Urinary bladder (tissue), 4 donors: Measurements from ENCODE around the gene MCEE. TPM values are rescaled to one million over a fixed set of nuclear protein-coding genes. Genes with fewer than 3 reads are reported as not detected.
"Not testable (repeated sequence)": the region's sequence is repeated elsewhere in the genome, so short reads cannot be mapped to it uniquely, and the experiment has no call there.

Experiments used
- DNase-seq: peaks from one replicate; pipeline ENCODE4 v3.0.0-alpha.2; 2015; ENCODE audit errors: extremely low spot score
- H3K27ac ChIP-seq: one replicate; pipeline ENCODE4 v1.5.1; 2013; ENCODE audit warnings: low read depth, mild to moderate bottlenecking, moderate library complexity
- H3K36me3 ChIP-seq: one replicate; pipeline ENCODE4 v1.6.1; 2013; ENCODE audit warnings: mild to moderate bottlenecking, moderate library complexity; ENCODE audit not compliant: insufficient read depth
- H3K4me1 ChIP-seq: one replicate; pipeline ENCODE4 v1.6.1; 2013; ENCODE audit warnings: mild to moderate bottlenecking, moderate library complexity; ENCODE audit not compliant: insufficient read depth
- H3K4me3 ChIP-seq: one replicate; pipeline ENCODE4 v1.5.1; 2013; ENCODE audit warnings: low read depth, low read length
- WGBS: extraction: QIAGEN DNeasy Blood & Tissue Kit; methylation state at CpG from one replicate; pipeline ENCODE4 v1.1.7; 2013; 5-methylcytosine and 5-hydroxymethylcytosine counted together
- polyA plus RNA-seq: library from polyadenylated mRNA; stranded (reverse); fragments of 200-250 nt; gene quantifications from one replicate; pipeline ENCODE4 v1.2.3, GENCODE V29; 2013
- total RNA-seq: library from RNA; depleted of rRNA; stranded (reverse); fragments of >200 nt; gene quantifications from one replicate; pipeline ENCODE4 v1.2.3, GENCODE V29; 2014
- donor health status: healthy with polysubstance abuse.
- donor health status: healthy.

MCEE gene
- total and polyA plus RNA-seq, 2 donors: 20.9 to 56.2 TPM

DNA sequence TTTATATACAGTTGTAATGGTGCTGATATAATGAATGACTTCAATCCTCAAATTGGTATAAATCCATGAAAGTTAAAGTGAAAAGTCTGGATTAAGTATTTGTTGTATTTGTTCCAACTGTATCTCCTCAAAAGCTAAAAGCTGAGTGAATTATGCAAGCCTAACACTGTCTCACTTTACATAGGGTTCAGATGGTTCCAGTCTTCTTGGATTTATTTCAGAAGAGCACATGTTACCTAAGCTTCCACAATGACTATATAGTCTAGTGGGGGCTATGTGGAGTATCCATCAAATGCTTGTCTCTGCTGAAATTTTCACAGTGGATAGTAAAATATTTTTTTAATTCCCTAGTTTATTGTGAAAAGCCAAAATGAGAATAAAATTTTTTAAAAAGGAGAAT, 13.0 kb downstream of the MCEE start:
- peaks cover 3% of the 10 kb centered on the region for H3K36me3 ChIP-seq
- no peak overlapping the region for H3K27ac ChIP-seq
- no peak overlapping the region for H3K4me3 ChIP-seq
- DNase-seq: no peak
- no peaks in the 10 kb centered on the region for H3K4me1 ChIP-seq

DNA sequence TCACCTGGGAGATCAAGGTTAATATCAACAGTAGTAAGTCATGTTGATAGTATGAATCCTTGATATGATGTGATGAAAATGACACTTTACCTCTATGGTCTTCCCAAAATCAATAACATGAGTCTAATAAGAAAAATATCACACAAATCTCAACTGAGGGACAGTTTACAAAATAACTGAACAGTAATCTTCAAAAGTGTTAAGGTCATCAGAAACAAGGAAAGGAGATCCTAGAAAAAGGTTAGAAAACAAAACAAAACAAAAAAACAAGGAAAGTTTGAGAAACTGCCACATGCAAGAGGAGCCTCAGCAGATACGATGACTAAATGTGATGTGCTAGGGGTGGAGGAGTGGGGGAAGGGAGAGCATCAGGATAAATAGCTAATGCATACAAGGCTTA, 16.2 kb downstream of the MCEE start:
- H3K4me3 ChIP-seq: no peak overlapping the region
- WGBS: 89% methylated on average over 1 of the region's 1 CpG
- peaks cover 3% of the 10 kb centered on the region for H3K36me3 ChIP-seq
- H3K4me1 ChIP-seq: no peaks in the 10 kb centered on the region
- H3K27ac ChIP-seq: no peak overlapping the region
- DNase-seq: no peak

DNA sequence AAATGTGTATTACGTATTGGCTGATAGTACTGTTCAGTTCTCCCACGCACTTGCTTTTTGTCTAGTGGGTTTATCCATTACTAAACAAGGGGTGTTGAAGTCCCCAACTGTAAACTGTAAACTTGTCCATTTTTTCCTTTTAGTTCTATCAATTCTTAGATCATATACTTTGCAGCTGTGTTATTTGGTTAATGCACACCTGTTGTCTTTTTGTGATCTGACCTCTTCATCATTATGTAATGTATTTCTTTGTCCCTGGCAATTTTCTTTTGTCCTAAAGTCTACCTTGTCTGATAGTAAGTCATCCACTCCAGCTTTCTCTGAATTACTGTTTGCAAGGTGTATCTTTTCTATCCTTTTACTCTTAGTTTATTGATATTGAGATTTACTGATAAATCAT, 21.9 kb downstream of the MCEE start:
- Histone ChIP-seq H3K4me3 (no peak overlapping the region), H3K27ac (no peak overlapping the region), H3K4me1 (no peaks in the 10 kb centered on the region), H3K36me3 (no peaks in the 10 kb centered on the region)
- 85% methylated on average over 2 of the region's 2 CpGs for WGBS
- DNase-seq: no peak

DNA sequence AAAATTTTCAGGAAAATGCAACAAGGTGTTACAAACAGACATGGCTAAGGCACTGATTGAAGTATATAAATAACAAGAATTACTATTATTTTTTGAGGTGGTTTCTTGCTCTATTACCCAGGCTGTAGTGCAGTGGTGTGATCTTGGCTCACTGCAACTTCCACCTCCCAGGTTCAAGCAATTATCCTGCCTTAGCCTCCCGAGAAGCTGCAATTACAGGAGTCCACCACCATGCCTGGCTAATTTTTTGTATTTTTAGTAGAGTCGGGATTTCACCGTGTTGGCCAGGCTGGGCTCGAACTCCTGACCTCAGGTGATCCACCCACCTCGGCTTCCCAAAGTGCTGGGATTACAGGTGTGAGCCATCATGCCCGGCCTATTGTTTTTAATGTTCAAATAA, 23.6 kb downstream of the MCEE start:
- not testable (repeated sequence) for H3K36me3 ChIP-seq

DNA sequence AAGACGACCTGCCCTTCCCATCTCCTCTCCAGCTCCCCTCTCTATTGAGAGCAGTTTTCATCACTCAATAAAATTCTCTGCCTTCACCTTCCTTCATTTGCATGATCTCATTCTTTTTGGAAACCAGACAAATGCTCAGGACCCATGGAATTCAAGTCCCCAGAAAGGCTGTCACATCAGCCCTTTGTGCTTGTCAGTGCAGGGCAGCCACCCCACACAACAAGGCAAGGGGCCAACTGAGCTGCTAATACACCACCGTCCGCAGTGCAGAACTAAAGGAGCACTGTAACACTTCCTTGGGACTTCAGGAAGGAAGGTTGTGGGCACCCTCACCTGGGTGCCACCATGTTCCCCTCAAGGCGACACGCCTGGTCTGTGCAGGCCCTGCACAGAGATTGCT, 26.2 kb downstream of the MCEE start:
- Histone ChIP-seq H3K27ac (no peak overlapping the region), H3K36me3 (no peaks in the 10 kb centered on the region), H3K4me3 (no peak overlapping the region), H3K4me1 (no peaks in the 10 kb centered on the region)
- 87% methylated on average over 5 of the region's 5 CpGs for WGBS
- no peak for DNase-seq

More for the DNA sequence above, 23.6 kb downstream of the MCEE start:
- H3K4me1 ChIP-seq, H3K4me3 ChIP-seq, H3K27ac ChIP-seq, DNase-seq: not testable (repeated sequence)
- WGBS: 86% methylated on average over 6 of the region's 6 CpGs

DNA sequence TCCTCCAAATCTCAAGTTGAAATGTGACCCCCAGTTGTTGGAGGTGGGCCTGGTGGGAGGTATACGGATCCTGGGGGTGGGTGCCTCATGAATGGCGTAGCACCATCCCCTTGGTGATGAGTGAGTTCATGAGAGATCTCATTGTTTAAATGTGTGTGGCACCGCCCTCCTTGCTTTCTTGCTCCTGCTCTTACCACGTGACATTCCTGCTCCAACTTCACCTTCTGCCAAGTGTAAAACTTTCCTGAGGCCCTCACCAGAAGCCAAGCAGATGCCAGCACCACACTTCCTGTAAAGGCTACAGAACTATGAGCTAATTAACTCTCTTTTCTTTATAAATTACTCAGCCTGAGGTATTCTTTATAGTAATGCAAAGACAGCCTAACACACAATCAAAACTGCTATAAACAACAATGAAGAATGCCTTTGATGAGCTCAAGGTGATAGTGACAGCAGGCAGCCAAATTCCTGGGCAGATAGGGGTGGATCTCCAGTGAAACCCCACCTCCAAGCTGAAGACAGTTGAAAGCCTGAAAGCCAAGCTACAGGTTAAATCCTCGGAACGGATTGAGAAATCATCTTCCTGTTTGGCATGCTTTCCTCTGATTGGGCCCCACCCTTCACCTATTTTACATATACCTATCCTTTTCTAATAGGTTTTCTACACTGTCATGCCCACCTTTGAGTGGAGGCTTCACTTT, 26.9 kb downstream of the MCEE start:
- 57% methylated on average over 6 of the region's 6 CpGs for WGBS
- H3K4me3 ChIP-seq: no peak overlapping the region

DNA sequence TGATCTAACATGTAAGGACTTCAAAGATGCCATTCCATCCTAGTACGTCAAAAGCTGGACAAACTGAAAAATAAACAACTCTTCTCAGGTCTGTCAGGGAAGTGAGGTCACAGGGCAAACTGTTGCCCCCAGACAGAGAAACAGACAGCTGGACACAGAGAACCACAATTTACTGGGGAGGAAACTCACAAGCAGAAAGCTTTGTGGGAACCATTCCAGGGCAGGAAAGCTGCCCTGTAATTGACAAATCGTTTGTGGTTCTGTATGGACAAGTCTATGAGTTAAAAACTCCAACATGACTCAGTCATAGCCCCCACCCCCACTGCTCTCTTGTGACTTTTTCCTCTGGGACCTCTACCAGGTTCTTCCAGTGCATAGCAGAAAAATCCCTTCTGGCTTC, 28.4 kb downstream of the MCEE start:
- Histone ChIP-seq H3K4me3 (no peak overlapping the region), H3K36me3 (no peaks in the 10 kb centered on the region), H3K27ac (no peak overlapping the region), H3K4me1 (no peaks in the 10 kb centered on the region)
- DNase-seq: no peak
- 38% methylated on average over 2 of the region's 2 CpGs for WGBS

More for the DNA sequence above, 26.9 kb downstream of the MCEE start:
- DNase-seq: no peak
- Histone ChIP-seq H3K4me1 (no peaks in the 10 kb centered on the region), H3K36me3 (no peaks in the 10 kb centered on the region), H3K27ac (no peak overlapping the region)

DNA sequence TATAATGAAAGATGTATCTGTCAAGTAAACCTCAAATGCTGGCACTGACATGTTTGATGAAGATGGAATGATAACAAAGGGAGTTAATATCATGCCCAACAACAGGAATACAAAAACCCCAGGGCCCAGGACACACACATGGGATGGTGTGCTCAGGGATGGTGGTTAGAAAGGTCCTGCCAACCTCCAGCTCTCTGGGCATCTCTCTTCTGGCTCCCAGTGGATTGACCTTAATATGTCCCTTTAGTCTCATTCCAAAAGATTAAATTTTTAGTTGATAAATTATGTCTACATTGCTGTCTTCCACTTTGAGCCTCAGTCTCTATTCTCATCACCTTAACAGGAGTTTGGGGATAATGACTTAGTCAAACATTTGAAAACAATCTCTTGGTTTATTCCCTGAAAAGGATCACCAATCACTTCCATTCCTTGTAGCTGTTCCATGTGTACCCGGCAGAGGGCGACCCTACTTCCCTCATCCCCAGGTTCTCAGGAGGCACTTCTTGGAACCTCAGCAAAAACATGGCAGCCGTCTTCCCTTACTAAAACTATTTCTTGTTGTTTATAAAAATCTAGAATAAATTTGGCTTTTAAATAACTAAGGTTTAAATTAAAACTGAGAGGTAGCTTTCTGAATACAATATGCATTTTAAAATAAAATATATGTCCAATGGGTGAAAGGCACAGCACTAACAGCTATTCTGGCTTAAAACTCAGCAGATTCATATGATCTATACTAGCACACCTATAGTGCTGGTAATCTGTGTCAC, 29.6 kb downstream of the MCEE start:
- H3K4me3 ChIP-seq: no peak overlapping the region
- 10% methylated on average over 3 of the region's 3 CpGs for WGBS
- no peaks in the 10 kb centered on the region for H3K36me3 ChIP-seq
- no peak for DNase-seq
- H3K4me1 ChIP-seq: no peaks in the 10 kb centered on the region
- H3K27ac ChIP-seq: no peak overlapping the region

DNA sequence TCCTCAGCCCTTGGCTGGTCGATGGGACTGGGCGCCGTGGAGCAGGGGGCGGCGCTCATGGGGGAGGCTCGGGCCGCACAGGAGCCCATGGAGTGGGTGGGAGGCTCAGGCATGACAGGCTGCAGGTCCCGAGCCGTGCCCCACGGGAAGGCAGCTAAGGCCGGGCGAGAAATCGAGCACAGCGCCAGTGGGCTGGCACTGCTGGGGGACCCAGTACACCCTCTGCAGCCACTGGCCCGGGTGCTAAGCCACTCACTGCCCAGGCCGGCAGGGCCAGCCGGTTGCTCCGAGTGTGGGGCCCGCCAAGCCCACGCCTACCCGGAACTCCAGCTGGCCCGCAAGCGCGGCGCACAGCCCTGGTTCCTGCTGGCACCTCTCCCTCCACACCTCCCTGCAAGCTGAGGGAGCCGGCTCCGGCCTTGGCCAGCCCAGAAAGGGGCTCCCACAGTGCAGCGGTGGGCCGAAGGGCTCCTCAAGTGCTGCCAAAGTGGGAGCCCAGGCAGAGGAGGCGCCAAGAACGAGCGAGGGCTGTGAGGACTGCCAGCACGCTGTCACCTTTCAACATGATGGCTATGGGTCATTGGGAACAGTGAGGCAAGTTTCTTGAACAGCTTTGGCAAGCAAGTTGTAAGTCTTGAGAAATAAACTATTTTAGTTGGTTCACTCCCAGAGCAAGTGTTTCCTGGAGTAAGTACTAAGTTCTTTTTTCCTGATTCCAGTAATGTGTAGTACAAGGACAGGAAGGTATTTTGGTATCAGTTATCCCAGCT, 37.4 kb downstream of the MCEE start:
- H3K4me1 ChIP-seq, H3K36me3 ChIP-seq, H3K4me3 ChIP-seq, H3K27ac ChIP-seq, DNase-seq: not testable (repeated sequence)
- 92% methylated on average over 33 of the region's 33 CpGs for WGBS

DNA sequence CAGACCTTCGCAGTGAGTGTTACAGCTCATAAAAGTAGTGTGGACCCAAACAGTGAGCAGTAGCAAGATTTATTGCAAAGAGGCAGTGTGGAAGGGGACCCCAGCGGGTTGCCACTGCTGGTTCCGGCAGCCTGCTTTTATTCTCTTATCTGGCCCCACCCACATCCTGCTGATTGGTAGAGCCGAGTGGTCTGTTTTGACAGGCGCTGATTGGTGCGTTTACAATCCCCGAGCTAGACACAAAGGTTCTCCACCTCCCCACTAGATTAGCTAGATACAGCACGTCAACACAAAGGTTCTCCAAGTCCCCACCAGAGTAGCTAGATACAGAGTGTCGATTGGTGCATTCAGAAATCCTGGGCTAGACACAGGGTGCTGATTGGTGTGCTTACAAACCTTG, 38.2 kb downstream of the MCEE start:
- 66% methylated on average over 9 of the region's 9 CpGs for WGBS
- H3K4me3 ChIP-seq, H3K4me1 ChIP-seq, H3K27ac ChIP-seq, DNase-seq, H3K36me3 ChIP-seq: not testable (repeated sequence)

DNA sequence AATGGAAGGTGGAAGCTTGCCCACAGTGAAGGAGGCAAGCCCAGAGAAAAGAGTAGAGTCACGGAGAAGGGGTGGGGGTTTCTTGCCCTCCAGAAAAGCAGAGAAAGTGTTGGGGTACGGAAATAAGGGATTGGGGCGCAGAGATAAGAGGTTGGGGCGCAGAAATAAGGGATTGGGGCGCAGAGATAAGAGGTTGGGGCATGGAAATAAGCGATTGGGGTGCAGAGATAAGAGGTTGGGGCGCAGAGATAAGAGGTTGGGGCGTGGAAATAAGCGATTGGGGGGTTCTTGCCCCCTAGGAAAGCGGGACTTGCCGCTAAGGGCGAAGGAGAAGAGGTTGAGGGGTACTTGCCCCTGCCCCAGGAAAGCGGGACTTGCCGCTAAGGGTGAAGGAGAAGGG, 40.6 kb downstream of the MCEE start:
- DNase-seq, H3K4me3 ChIP-seq, H3K27ac ChIP-seq, H3K36me3 ChIP-seq, H3K4me1 ChIP-seq: not testable (repeated sequence)
- WGBS: 84% methylated on average over 14 of the region's 14 CpGs

DNA sequence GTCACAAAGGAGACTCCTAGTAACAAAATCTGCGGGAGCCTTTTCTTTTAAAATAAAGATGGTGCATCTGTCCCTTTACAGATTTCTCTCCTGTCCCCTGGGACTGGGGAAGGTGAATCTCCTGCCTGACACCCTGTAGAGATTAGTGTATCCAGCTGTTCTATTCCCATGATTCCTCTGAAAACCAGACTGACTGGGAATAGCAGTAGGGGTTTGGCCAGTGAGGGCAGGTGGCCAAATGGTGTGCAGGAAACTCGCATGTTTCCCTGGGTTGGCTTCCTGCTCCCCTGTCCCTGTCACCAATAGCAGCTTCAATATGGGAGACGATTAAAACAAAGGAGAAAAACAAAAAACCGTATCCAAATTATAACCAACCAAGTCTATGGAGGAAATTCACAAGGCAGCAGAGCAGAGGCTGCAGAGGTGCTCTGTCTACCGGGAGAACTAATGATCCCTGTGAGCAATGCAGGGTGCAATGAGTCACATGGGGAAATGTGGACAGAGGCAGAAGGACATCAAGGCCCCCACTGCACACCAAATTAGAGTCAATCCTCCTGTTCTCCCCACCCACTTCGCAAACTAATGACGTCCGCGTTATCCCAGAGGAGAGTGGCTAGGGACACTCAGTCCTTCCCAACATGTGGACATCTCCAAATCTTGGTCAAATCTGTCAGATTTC, 44.6 kb downstream of the MCEE start:
- H3K36me3 ChIP-seq, DNase-seq, H3K27ac ChIP-seq, H3K4me3 ChIP-seq, H3K4me1 ChIP-seq: not testable (repeated sequence)
- WGBS: 57% methylated on average over 9 of the region's 9 CpGs

DNA sequence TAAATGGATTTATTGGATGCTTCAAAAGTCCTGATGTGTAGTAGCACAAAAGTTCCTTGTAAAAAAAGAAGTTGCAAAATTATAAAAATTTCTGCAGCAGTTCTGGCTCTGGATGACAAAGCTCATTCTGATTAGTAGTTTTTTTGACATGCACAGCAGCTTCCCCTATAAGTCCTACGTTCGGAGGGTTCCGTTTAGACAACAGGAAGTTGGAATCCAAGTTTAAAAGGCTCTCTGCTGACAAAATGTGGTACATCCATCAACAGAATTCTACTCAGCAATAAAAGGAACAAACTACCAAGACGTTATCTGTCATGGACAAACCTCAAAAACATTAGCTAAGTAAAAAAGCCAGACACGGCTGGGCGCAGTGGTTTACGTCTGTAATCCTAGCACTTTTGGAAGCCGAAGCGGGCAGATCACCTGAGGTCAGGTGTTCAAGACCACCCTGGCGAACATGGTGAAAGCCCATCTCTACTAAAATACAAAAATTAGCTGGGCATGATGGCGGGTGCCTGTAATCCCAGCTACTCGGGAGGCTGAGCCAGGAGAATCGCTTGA, 46.2 kb downstream of the MCEE start:
- not testable (repeated sequence) for H3K36me3 ChIP-seq, H3K4me3 ChIP-seq, DNase-seq

More for the DNA sequence above, 46.2 kb downstream of the MCEE start:
- WGBS: 47% methylated on average over 10 of the region's 13 CpGs
- H3K4me1 ChIP-seq, H3K27ac ChIP-seq: not testable (repeated sequence)
